Measurements from ENCODE around the gene PCTP. TPM values are rescaled to one million over a fixed set of nuclear protein-coding genes. Genes with fewer than 3 reads are reported as not detected.

PCTP gene
- 13.1 and 17.0 TPM in 2 replicates for total RNA-seq

DNA sequence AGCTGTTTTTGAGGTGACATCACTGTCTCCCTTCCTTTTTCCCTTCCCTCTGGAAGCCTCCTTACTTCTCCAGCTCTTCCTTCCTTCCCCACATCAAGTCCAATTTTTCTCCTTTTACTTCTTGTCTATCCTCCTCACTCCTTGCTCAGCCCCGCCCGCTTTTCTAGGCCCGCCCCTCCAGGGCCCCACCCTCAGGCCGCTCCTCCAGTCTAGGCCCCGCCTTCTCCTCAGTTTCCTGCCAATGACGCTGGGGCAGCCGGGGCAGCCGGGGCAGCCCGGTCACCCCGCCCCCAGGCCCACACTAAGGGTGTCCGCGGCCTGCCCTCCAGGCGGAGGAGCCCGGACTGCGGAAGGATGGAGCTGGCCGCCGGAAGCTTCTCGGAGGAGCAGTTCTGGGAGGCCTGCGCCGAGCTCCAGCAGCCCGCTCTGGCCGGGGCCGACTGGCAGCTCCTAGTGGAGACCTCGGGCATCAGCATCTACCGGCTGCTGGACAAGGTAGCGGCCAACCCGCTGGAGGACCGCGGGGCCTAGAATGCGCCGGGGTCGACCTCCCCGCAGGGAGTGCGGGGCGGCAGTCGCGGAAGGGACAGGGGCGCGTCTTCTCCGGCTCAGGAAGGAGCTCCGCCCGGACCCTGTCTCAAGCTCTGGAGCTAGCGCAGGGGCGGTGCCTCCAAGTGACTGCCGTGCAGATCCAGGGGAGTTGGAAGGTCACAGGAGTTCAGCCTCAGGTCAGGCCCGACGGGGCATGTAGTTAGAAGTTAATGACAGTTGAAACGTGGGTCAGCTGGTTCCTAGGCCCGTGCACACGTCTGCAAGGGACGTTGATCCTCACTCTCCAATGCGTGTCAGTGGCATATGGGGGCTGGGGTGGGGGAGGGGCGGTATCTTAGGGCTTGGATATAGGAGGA lies at the start of gene PCTP:
Gene PCTP, plus strand, starts transcription at position 302 of the 908 bp plus-strand sequence. Its CDS starts 53 bp downstream, at position 355.

DNA sequence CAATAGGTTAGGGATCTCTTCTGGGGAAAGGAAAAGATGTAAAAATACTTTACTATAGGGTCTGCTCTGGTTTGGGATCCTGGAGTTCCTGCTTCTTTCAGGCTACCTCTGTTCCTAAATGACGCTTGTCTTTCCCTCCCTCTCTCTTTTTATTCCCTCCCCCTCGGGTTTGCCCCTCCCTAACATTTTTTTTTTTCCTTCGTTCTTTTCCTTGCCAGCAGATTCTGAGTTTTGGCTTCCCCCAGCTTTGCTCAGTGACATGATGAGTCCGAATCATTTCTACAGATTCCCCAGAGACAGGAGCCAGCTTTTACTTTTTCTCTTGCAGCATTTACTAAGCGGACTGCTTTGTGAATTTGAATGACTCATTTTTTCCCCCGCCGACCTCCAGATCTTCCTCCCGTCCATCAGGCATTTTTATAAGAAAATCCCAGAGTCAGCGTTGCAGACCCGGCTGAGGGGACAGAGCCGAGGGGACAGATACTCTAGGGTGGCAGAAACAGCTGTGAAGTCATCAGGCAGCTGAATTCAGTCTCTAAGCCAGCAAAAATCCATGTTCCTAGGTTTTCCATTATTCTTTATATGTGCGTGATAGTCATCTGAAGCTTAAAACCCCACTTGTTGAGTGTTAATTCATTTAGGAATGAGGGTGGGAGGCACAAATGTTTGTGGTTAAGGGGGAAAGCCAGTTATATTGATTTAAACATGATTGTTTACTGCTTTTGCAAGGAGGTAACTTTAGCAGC lies 27.9 kb upstream of the PCTP start, which contains the start of gene TMEM100:
Gene TMEM100, minus strand, starts transcription at position 123 of the 746 bp plus-strand sequence. CDS start 1,794 bp downstream, outside the sequence.

Other genes with a start within 250 kb of the PCTP start
- gene SMIM36, start 239.6 kb upstream of the PCTP start, total RNA-seq = not detected in 2 replicates
- 0.12 and 1.4 TPM in 2 replicates for gene TMEM100, start 28.2 kb upstream of the PCTP start, total RNA-seq

Data from uterine smooth muscle cell (primary cell).